ENCODE measurements around the gene CTPS1. TPM values are rescaled to one million over a fixed set of nuclear protein-coding genes. Genes with fewer than 3 reads are reported as not detected.

The CTPS1 gene
- polyA plus RNA-seq, 2 of the 4 experiments (the other 2 are of a cell fraction): 159 to 181 TPM

GRCh38 chr1:40932006-40932405 is 47.5 kb upstream of the CTPS1 start:
- CTCF ChIA-PET: interaction anchor here (1.1 to 2.3 kb wide), 4 partner anchors 8 to 70 kb away, joined by 3 to 7 read pairs (median 4); partner anchors contain the start of gene CITED4
- DNase-seq (ENCODE audit: low read depth in 1 of 2, low spot score in 1 of 2) (no peak), ATAC-seq (no peak), FAIRE-seq (no peak)
- Histone ChIP-seq H3K9me3 (no peaks in the 10 kb centered on the region), H3K4me1 (peaks cover 12% of the 10 kb centered on the region; the same call in 2 of the 3 replicates), H3K4me3 (no peak overlapping the region), H3K4me2 (no peak overlapping the region), H3K27ac (peak overlapping the region in 1 of 2 experiments; percentile 49; a peak in 1 of 6 replicates)
- 63% methylated on average over 4 of the region's 4 CpGs for WGBS (ENCODE audit: missing lambda C conversion rate)
- POLR2A ChIA-PET: no interaction called here
- TF ChIP-seq MAFK (IDR thresholded peaks at IDR 0.05; ENCODE audit: partially characterized antibody): no peak
- no peak for TF ChIP-seq HOXA7 (CRISPR knock-in tag; IDR thresholded peaks at IDR 0.05)
- no peak for TF ChIP-seq ZC3H11A (IDR thresholded peaks at IDR 0.05)
- TF ChIP-seq, protein P1, sequence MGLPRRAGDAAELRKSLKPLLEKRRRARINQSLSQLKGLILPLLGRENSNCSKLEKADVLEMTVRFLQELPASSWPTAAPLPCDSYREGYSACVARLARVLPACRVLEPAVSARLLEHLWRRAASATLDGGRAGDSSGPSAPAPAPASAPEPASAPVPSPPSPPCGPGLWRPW (IDR thresholded peaks at IDR 0.05): no peak
- no peak for TF ChIP-seq RNF2 (IDR thresholded peaks at IDR 0.05; ENCODE audit: borderline replicate concordance, low read depth)
- TF ChIP-seq RARB (CRISPR knock-in tag; IDR thresholded peaks at IDR 0.05): no peak
- TF ChIP-seq HDAC2 (IDR thresholded peaks at IDR 0.05): no peak
- TF ChIP-seq, protein P2, sequence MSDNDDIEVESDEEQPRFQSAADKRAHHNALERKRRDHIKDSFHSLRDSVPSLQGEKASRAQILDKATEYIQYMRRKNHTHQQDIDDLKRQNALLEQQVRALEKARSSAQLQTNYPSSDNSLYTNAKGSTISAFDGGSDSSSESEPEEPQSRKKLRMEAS (IDR thresholded peaks at IDR 0.05): no peak
- TF ChIP-seq CBX8 (IDR thresholded peaks at IDR 0.05): no peak
- TF ChIP-seq POLR2AphosphoS2 (conservative IDR thresholded peaks at IDR 0.05; ENCODE audit: low read length): no peak

DNA sequence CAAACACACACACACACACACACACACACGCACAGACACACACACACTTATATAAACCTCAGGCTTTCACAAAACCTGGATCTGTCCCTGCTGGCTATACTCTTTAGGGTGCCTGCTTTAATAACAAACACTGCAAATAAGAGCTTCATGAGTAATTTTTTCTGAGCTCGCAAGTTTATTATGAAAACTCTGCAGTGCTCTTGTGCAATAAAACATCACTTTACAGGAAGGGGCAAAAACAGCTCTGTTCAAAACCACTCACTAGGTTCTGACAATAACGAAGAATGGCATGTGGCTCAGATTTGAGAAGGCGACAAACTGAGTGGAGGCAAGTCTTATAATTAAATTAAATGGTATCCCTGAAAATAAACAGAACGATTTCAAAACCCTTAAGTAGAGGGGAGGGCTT is 42.6 kb upstream of the CTPS1 start:
- no peak for FAIRE-seq

GRCh38 chr1:40938393-40938792 is 41.1 kb upstream of the CTPS1 start:
- H3K27ac ChIP-seq: peak overlapping the region; percentile 84 to 94
- no peak for ATAC-seq
- no peak overlapping the region for H3K4me3 ChIP-seq
- 0 out of 3 replicates have a peak overlapping the region, but pooled peaks have one; percentile 72 for H3K4me2 ChIP-seq
- ChIA-PET POLR2A (interaction anchor here (1.0 kb wide), 1 partner anchor 82 kb away, joined by 3 read pairs; no protein-coding TSS in a partner anchor), CTCF (interaction anchor here (1.3 to 22.4 kb wide), 5 partner anchors 12 to 70 kb away, joined by 3 to 602 read pairs (median 13); partner anchors contain the start of gene CITED4)
- peaks cover 41% of the 10 kb centered on the region for H3K4me1 ChIP-seq
- FAIRE-seq: no peak
- DNase-seq (ENCODE audit: low read depth in 1 of 2, low spot score in 1 of 2): no peak
- no peaks in the 10 kb centered on the region for H3K9me3 ChIP-seq
- 92% methylated on average over 6 of the region's 6 CpGs for WGBS (ENCODE audit: missing lambda C conversion rate)
- TF ChIP-seq FOXS1 (CRISPR knock-in tag; IDR thresholded peaks at IDR 0.05) (no peak), RNF2 (IDR thresholded peaks at IDR 0.05; ENCODE audit: borderline replicate concordance, low read depth) (no peak), FOSL2 (IDR thresholded peaks at IDR 0.05) (no peak), FOSL2 (CRISPR knock-in tag; IDR thresholded peaks at IDR 0.05) (no peak), HOXB5 (CRISPR knock-in tag; IDR thresholded peaks at IDR 0.05) (no peak), NFE2L2 (conservative IDR thresholded peaks at IDR 0.05; ENCODE audit: low read length) (no peak), MAFK (IDR thresholded peaks at IDR 0.05; ENCODE audit: partially characterized antibody) (no peak), EHF (CRISPR knock-in tag; IDR thresholded peaks at IDR 0.05) (no peak), CBX8 (IDR thresholded peaks at IDR 0.05) (no peak), ESRRA (IDR thresholded peaks at IDR 0.05; ENCODE audit: borderline replicate concordance, low read length) (no peak), HEYL (CRISPR knock-in tag; IDR thresholded peaks at IDR 0.05) (no peak)
- TF ChIP-seq, protein P2 (IDR thresholded peaks at IDR 0.05): no peak
- TF ChIP-seq, protein P3, sequence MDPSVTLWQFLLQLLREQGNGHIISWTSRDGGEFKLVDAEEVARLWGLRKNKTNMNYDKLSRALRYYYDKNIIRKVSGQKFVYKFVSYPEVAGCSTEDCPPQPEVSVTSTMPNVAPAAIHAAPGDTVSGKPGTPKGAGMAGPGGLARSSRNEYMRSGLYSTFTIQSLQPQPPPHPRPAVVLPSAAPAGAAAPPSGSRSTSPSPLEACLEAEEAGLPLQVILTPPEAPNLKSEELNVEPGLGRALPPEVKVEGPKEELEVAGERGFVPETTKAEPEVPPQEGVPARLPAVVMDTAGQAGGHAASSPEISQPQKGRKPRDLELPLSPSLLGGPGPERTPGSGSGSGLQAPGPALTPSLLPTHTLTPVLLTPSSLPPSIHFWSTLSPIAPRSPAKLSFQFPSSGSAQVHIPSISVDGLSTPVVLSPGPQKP (IDR thresholded peaks at IDR 0.05; ENCODE audit: low read depth, low read length): no peak
- TF ChIP-seq, protein P4, sequence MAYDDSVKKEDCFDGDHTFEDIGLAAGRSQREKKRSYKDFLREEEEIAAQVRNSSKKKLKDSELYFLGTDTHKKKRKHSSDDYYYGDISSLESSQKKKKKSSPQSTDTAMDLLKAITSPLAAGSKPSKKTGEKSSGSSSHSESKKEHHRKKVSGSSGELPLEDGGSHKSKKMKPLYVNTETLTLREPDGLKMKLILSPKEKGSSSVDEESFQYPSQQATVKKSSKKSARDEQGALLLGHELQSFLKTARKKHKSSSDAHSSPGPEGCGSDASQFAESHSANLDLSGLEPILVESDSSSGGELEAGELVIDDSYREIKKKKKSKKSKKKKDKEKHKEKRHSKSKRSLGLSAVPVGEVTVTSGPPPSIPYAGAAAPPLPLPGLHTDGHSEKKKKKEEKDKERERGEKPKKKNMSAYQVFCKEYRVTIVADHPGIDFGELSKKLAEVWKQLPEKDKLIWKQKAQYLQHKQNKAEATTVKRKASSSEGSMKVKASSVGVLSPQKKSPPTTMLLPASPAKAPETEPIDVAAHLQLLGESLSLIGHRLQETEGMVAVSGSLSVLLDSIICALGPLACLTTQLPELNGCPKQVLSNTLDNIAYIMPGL (CRISPR knock-in tag; IDR thresholded peaks at IDR 0.05; ENCODE audit: borderline replicate concordance): no peak

More for the DNA sequence above, 42.6 kb upstream of the CTPS1 start:
- DNase-seq (ENCODE audit: low read depth in 1 of 2, low spot score in 1 of 2) (no peak), ATAC-seq (no peak)
- Histone ChIP-seq H3K27ac (peak overlapping the region; percentile 35 to 94; a peak in 5 of 6 replicates), H3K4me1 (peaks cover 40% of the 10 kb centered on the region), H3K9me3 (no peaks in the 10 kb centered on the region), H3K4me2 (peak overlapping the region; percentile 40), H3K4me3 (no peak overlapping the region)
- ChIA-PET CTCF (interaction anchor here (1.6 to 22.4 kb wide), 5 partner anchors 7 to 69 kb away, joined by 4 to 602 read pairs (median 13); partner anchors contain the start of gene CITED4), POLR2A (interaction anchor here (1.3 kb wide), 1 partner anchor 75 kb away, joined by 10 read pairs; the partner anchor contains the start of gene CITED4)
- TF ChIP-seq JUNB (IDR thresholded peaks at IDR 0.05) (no peak), MAFK (IDR thresholded peaks at IDR 0.05; ENCODE audit: partially characterized antibody) (no peak), CEBPB (IDR thresholded peaks at IDR 0.05) (peak; percentile 56 to 57; a peak in 2 of 4 replicates), ESRRA (IDR thresholded peaks at IDR 0.05; ENCODE audit: borderline replicate concordance, low read length) (no peak), ZC3H11A (IDR thresholded peaks at IDR 0.05) (no peak), MYC (IDR thresholded peaks at IDR 0.05; ENCODE audit: borderline replicate concordance, low read length) (no peak), POLR2A (IDR thresholded peaks at IDR 0.05; ENCODE audit: low read length) (no peak), HOXB5 (CRISPR knock-in tag; IDR thresholded peaks at IDR 0.05) (no peak), CBX8 (IDR thresholded peaks at IDR 0.05) (no peak), CBX2 (IDR thresholded peaks at IDR 0.05; ENCODE audit: borderline replicate concordance, low read depth) (no peak), FOSL2 (IDR thresholded peaks at IDR 0.05) (no peak), FOSL2 (CRISPR knock-in tag; IDR thresholded peaks at IDR 0.05) (peak; percentile 14; the same call in 1 of the 2 replicates)
- TF ChIP-seq, protein P2 (IDR thresholded peaks at IDR 0.05): no peak
- TF ChIP-seq, protein P5, sequence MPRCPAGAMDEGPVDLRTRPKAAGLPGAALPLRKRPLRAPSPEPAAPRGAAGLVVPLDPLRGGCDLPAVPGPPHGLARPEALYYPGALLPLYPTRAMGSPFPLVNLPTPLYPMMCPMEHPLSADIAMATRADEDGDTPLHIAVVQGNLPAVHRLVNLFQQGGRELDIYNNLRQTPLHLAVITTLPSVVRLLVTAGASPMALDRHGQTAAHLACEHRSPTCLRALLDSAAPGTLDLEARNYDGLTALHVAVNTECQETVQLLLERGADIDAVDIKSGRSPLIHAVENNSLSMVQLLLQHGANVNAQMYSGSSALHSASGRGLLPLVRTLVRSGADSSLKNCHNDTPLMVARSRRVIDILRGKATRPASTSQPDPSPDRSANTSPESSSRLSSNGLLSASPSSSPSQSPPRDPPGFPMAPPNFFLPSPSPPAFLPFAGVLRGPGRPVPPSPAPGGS (IDR thresholded peaks at IDR 0.05): no peak
- TF ChIP-seq, protein P6, sequence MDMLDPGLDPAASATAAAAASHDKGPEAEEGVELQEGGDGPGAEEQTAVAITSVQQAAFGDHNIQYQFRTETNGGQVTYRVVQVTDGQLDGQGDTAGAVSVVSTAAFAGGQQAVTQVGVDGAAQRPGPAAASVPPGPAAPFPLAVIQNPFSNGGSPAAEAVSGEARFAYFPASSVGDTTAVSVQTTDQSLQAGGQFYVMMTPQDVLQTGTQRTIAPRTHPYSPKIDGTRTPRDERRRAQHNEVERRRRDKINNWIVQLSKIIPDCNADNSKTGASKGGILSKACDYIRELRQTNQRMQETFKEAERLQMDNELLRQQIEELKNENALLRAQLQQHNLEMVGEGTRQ (IDR thresholded peaks at IDR 0.05): no peak
- 56% methylated on average over 5 of the region's 5 CpGs for WGBS (ENCODE audit: missing lambda C conversion rate)

Measured in A549 (cell line).